Peyer's patch (tissue), 4 donors: Measurements from ENCODE around the gene CEP85L.

Source experiments
- POLR2A ChIP-seq, 2 donors: fragments of 450-650 bp; IDR thresholded peaks; one replicate each; pipeline ENCODE4 v1.5.1; 2017; ENCODE audit warnings: antibody characterized with exemption in 2 of 2, mild to moderate bottlenecking in 2 of 2, moderate library complexity in 2 of 2
- TF ChIP-seq, protein P1 (sequence below), 6 experiments: fragments of 450-650 bp in 4 of 6; fragments of 200-600 bp in 2 of 6; sonication (generic) in 1 of 6; IDR thresholded peaks; one replicate each; pipeline ENCODE4 v1.5.1; 2017 to 2019; ENCODE audit warnings: antibody characterized with exemption in 6 of 6, mild to moderate bottlenecking in 3 of 6, moderate library complexity in 1 of 6

- TF ChIP-seq, protein P1, sequence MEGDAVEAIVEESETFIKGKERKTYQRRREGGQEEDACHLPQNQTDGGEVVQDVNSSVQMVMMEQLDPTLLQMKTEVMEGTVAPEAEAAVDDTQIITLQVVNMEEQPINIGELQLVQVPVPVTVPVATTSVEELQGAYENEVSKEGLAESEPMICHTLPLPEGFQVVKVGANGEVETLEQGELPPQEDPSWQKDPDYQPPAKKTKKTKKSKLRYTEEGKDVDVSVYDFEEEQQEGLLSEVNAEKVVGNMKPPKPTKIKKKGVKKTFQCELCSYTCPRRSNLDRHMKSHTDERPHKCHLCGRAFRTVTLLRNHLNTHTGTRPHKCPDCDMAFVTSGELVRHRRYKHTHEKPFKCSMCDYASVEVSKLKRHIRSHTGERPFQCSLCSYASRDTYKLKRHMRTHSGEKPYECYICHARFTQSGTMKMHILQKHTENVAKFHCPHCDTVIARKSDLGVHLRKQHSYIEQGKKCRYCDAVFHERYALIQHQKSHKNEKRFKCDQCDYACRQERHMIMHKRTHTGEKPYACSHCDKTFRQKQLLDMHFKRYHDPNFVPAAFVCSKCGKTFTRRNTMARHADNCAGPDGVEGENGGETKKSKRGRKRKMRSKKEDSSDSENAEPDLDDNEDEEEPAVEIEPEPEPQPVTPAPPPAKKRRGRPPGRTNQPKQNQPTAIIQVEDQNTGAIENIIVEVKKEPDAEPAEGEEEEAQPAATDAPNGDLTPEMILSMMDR (IDR thresholded peaks at IDR 0.05), result no peak
- TF ChIP-seq POLR2A (IDR thresholded peaks at IDR 0.05), result no peak
These were observed 107.3 kb downstream of the CEP85L start for GRCh38 chr6:118544105-118544504.
